Pons (tissue), 1 donor: ENCODE results near the gene LRBA.

Experiments
- DNase-seq: peaks from one replicate; pipeline ENCODE4 v3.0.0-alpha.2; 2016; ENCODE audit warnings: low spot score

LRBA gene

DNA sequence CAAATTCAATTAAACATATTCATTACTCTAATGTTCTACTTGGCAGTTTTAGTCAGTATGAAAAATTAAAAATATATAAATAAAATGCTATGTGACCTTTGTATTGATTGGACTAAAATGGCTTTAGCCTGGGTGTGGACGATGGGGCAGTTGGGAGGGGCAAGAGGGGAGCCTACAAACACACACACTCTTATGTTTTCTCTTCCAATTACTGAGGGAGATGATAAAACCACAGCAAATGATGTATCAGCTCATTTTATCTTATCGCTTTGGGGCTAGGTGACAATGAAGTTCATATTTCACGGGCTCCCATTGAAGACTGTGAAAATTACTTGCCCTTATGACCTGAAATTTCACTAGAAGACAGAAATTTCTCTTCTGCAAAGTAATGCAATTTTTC lies 517.5 kb downstream of the LRBA start:
- no peak for DNase-seq

DNA sequence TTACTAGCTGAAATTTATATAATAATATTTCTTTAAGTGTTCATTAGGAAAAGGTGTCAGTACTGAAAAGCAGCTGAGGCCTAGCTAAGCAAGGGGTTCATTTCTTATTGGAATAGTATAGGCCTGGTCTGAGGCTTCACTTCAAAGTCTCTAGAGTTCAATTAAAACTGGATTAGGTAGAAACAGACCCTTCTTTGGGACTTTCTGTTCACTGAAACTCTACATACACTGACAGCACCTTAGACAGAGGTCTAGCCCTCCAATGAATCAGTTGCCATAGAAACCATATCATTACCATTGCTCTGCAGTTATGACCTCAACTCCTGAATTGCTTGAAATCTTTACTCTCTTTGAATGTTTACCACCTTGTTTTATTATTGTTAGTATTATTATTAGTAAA lies 519.5 kb downstream of the LRBA start:
- no peak for DNase-seq

- DNase-seq, result no peak
These were observed 521.2 kb downstream of the LRBA start for GRCh38 chr4:150493851-150494250.

GRCh38 chr4:150491132-150492049 lies 523.7 kb downstream of the LRBA start:
- DNase-seq, result no peak

GRCh38 chr4:150482581-150482980 lies 532.5 kb downstream of the LRBA start:
- DNase-seq, result no peak

GRCh38 chr4:150479657-150480056 lies 535.4 kb downstream of the LRBA start:
- no peak for DNase-seq

- no peak for DNase-seq
These were observed 537.2 kb downstream of the LRBA start for GRCh38 chr4:150477869-150478268.

DNA sequence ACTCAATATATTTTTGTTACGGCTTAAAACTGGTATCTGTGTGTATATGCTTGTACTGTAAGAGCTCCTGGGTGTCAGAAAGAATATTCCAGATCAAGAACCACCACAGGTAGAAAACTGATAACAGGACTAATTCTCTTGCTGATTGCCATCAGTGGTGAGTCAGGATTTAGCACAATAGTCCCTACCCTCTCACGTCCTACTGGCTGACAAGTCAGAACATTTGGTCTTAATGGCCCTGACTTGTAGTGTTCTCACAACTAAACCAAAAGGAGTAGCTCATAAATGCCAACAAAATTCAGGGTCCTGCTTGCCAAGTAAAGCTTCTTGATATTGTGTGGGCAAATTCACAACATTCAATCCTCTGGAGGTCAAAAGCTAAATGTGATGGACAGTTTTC lies 538.3 kb downstream of the LRBA start:
- DNase-seq, result no peak

GRCh38 chr4:150475763-150476162 lies 539.3 kb downstream of the LRBA start:
- no peak for DNase-seq

DNA sequence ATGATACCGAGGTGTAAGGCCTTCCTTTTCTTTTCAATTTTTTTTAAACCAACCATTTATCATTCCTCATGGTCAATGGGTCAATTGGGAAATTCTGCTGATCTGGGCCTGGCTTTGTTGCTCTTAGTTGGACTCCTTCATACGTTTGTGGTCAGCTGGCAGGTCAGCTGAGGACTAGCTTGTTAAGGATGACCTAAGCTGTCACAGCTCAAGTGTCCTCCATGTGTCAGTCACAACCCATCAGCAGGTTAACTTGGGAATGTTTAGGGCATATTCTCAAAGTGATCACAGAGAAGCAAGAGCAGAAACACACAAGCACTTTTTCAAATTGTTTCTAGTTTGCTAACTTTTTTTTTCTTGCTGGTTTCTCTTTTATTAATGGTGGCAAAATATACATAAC lies 550.6 kb downstream of the LRBA start:
- no peak for DNase-seq

DNA sequence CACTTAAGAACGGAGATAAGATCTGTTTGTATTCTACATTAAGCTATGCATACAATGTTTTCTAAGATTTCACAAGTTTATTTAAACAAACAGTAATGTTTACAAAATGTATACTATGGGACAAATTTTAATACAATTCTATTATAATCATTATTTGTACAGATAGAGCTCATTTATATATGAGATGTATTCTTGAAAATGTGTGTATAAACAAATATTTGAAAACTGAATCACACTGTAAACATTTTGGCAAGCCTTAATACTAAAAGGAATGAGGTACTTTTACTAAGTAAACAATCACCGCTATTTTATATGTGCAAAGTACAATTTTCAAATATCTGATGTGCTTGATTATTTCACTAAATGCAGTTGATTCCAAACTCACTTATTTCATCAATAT lies 552.3 kb downstream of the LRBA start:
- no peak for DNase-seq

GRCh38 chr4:150461957-150462356 lies 553.1 kb downstream of the LRBA start:
- no peak for DNase-seq

GRCh38 chr4:150457802-150458201 lies 557.3 kb downstream of the LRBA start:
- DNase-seq, result no peak

DNA sequence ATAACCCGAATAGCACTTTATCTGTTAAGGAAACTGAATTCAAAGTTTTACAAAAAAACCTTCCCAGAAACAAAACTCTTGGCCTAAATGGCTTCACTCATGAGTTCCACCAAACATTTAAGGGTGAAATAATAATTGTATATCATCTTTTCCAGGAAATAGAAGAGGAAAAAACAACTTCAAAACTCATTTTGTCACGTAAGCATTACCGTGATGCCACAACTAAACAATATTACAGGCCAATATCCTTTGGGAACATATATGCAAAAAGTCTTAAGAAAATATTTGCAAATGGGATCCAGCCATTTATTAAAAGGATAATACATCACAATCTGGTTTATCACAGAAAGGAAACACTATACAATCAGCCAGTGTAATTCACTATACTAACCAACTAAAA lies 563.2 kb downstream of the LRBA start:
- no peak for DNase-seq

DNA sequence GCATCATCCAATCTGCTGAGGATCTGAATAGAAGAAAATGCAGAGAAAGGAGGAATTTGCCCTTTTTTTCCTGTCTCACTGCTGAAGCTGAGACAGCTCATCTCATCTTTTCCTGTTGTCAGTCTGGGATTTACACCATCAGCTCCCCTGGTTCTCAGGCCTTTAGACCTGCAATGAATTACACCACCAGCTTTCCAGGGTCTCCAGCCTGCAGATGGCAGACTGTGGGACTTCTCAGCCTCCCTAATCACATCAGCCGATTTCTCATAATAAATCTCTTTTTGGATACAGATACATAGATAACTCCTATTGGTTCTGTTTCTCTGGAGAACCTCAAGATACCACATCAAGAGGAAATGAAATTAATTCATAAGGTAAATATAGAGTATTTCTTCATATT lies 567.7 kb downstream of the LRBA start:
- DNase-seq, result no peak

DNA sequence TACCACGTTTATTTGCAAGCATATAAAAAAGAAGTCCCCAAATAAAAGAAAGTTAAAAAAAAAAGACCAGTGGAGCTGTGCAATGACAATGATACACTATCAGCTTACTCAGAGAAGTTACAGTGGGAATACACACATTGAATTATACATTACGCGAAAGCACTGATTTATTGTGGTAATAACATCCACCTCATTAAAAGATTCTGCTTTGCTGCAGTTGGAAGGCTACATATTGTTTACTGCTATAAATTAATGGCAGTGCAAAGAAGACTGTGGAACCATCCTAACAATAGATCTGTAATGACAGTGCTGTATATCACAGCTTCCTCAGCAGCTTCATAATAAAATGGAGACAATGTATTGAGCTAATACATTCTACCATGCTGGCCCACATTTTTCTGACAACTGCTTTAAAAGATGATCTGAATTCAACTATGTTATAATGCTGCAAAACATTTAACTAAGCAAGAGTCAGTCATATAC lies 575.6 kb downstream of the LRBA start:
- DNase-seq, result no peak

DNA sequence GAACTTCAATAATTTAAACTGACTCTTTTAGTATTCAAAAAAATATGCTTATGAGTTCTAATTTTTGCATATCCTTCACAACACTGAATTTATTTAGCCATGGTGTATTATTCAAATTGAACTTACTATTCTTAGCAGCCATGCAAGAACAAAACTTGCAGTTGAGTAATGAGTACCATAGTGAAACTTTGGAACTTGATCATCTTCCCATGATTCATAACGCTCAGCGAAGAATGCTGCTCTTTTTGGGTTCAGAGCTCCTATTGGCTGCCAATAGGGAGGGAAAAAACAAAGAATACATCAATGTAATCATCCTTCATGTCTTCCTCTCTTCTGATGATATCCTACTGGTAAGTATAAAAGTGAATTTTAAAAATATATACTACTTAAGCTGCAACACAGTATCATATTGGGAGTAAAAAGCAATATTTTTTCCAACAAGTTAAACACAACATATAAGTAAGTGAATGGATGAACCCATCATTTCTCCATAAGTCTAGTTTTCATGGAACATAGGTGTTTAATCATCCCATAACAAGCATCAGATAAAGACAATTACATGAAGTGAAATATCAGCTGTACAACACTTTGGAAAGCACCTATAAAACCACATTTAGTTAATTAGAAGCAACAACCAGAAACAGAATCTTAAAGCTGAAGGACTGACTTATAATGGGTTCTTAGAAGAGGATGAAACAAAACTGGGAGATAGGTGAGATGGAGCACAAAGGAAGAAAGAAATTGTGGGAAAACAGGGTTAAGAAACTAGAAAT lies 578.3 kb downstream of the LRBA start:
- no peak for DNase-seq

GRCh38 chr4:150431221-150431620 lies 583.9 kb downstream of the LRBA start:
- no peak for DNase-seq

GRCh38 chr4:150425161-150425560 lies 589.9 kb downstream of the LRBA start:
- DNase-seq, result no peak

GRCh38 chr4:150423503-150423902 lies 591.6 kb downstream of the LRBA start:
- no peak for DNase-seq

GRCh38 chr4:150423074-150423473 lies 592.0 kb downstream of the LRBA start:
- DNase-seq, result no peak

DNA sequence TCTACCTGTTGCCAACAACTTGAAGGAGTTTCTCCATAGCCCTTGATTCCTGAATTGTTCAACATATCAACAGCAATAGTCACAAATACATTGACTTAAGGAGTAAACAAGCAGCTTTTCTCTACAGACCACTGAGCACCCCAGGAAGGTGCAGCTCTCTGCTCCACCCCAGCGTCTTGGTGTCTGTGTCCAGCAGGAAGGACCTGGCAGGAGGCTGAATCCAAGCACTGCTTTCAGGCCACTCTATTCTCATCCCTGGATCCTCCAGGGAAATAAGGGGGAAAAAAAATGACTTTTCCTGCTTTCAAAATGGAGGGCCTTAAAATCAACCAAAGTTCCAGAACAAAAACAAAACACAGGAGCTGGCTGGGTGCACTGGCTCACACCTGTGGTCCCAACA lies 593.5 kb downstream of the LRBA start:
- DNase-seq, result no peak

- DNase-seq, result no peak
These were observed 595.1 kb downstream of the LRBA start for GRCh38 chr4:150419939-150420338.
